HL-60 (cell line): ENCODE results near the gene KLK1.

Experiments used
- GABPA ChIP-seq: IDR thresholded peaks from 2 replicates; pipeline ENCODE4 v1.6.1; 2012; ENCODE audit warnings: low read depth
- POLR2AphosphoS5 ChIP-seq: IDR thresholded peaks from 2 replicates; pipeline ENCODE4 v1.6.1; 2012; ENCODE audit warnings: low read depth
- SPI1 ChIP-seq: IDR thresholded peaks from 2 replicates; pipeline ENCODE4 v1.6.1; 2012; ENCODE audit warnings: low read depth, mild to moderate bottlenecking, borderline replicate concordance
- TF ChIP-seq, protein P1 (sequence below): IDR thresholded peaks from one replicate; pipeline ENCODE4 v1.5.1; 2011; ENCODE audit warnings: low read length, control low read depth, inconsistent platforms; ENCODE audit not compliant: insufficient read depth

DNA sequence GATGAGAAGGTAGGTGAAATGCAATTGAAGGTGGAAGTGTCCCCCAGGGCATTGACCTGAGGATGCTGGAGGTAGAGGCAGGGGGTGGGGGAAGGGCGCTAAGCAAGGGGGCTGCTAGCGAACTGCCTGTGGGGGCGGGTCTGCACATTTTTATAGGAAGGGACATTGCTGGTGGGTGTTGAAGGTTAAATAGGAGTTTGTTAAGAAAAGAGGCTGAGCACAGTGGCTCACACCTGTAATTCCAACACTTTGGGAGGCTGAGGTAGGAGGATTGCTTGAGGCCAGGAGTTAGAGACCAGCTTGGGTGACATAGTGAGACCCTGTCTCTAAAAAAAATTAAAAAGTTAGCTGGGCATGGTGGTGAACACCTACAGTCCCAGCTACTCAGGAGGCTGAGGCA, 38.9 kb downstream of the KLK1 start:
- TF ChIP-seq, protein P1, sequence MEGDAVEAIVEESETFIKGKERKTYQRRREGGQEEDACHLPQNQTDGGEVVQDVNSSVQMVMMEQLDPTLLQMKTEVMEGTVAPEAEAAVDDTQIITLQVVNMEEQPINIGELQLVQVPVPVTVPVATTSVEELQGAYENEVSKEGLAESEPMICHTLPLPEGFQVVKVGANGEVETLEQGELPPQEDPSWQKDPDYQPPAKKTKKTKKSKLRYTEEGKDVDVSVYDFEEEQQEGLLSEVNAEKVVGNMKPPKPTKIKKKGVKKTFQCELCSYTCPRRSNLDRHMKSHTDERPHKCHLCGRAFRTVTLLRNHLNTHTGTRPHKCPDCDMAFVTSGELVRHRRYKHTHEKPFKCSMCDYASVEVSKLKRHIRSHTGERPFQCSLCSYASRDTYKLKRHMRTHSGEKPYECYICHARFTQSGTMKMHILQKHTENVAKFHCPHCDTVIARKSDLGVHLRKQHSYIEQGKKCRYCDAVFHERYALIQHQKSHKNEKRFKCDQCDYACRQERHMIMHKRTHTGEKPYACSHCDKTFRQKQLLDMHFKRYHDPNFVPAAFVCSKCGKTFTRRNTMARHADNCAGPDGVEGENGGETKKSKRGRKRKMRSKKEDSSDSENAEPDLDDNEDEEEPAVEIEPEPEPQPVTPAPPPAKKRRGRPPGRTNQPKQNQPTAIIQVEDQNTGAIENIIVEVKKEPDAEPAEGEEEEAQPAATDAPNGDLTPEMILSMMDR: no peak
- no peak for TF ChIP-seq SPI1
- TF ChIP-seq GABPA: no peak
- no peak for TF ChIP-seq POLR2AphosphoS5
